OCI-LY7 (cell line): ENCODE measurements around the gene SFTPD. TPM values are rescaled to one million over a fixed set of nuclear protein-coding genes. Genes with fewer than 3 reads are reported as not detected.
"Not testable (repeated sequence)": the region's sequence is repeated elsewhere in the genome, so short reads cannot be mapped to it uniquely, and the experiment has no call there.

Experiments used
- BruUV-seq: library from RNA; stranded (reverse); fragments of 400-500 nt; replicated peaks from 2 replicates; lab custom pipeline; 2021; lab: Mats Ljungman, UMichigan
- CTCF ChIA-PET: fragments of 300-600 bp; sonication (Branson Sonifier 250); formaldehyde crosslinking; loops from one replicate; lab custom pipeline; 2022; ENCODE audit warnings: antibody characterized with exemption; ENCODE audit not compliant: unreplicated experiment; lab: Charles Lee
- POLR2A ChIA-PET: fragments of 300-600 bp; sonication (Branson Sonifier 250); formaldehyde crosslinking; loops from one replicate; lab custom pipeline; 2022; ENCODE audit warnings: antibody characterized with exemption; lab: Charles Lee
- DNase-seq: peaks from one replicate; pipeline ENCODE4 v3.0.0-alpha.2; 2015; ENCODE audit warnings: low spot score
- H2AFZ ChIP-seq: fragments of 200-600 bp; sonication (generic), shearing (Covaris generic); 2 replicates; pipeline ENCODE4 v1.6.1; 2014; ENCODE audit warnings: mild to moderate bottlenecking, antibody characterized with exemption, low read length, moderate library complexity
- H3K27ac ChIP-seq: fragments of 200-600 bp; sonication (generic); 2 replicates; pipeline ENCODE4 v1.5.1; 2014; ENCODE audit warnings: mixed run types, low read depth, mild to moderate bottlenecking, moderate library complexity, low read length, inconsistent platforms; ENCODE audit not compliant: poor library complexity, severe bottlenecking
- H3K36me3 ChIP-seq: fragments of 200-600 bp; sonication (generic); 2 replicates; pipeline ENCODE4 v1.6.1; 2014; ENCODE audit warnings: mild to moderate bottlenecking, antibody characterized with exemption, low read length, moderate library complexity, mixed read lengths; ENCODE audit not compliant: insufficient read depth
- H3K4me1 ChIP-seq: fragments of 200-600 bp; sonication (generic); 2 replicates; pipeline ENCODE4 v1.5.1; 2014; ENCODE audit warnings: mild to moderate bottlenecking, low read length; ENCODE audit not compliant: insufficient read depth, poor library complexity, severe bottlenecking
- H3K4me2 ChIP-seq: fragments of 200-600 bp; sonication (generic); 2 replicates; pipeline ENCODE4 v1.6.1; 2014; ENCODE audit warnings: mild to moderate bottlenecking, low read length
- H3K4me3 ChIP-seq: fragments of 200-600 bp; sonication (generic); 2 replicates; pipeline ENCODE4 v1.5.1; 2014; ENCODE audit warnings: mild to moderate bottlenecking, low read depth, low read length; ENCODE audit not compliant: poor library complexity, severe bottlenecking
- H3K79me2 ChIP-seq: fragments of 200-600 bp; sonication (generic); 2 replicates; pipeline ENCODE4 v1.6.1; 2016; ENCODE audit warnings: low read depth, mild to moderate bottlenecking, low read length, moderate library complexity, mixed read lengths; ENCODE audit not compliant: insufficient read depth
- H3K9me2 ChIP-seq: fragments of 200-600 bp; sonication (generic); 2 replicates; pipeline ENCODE4 v1.6.1; 2016; ENCODE audit warnings: mild to moderate bottlenecking, low read length, mixed read lengths; ENCODE audit not compliant: insufficient read depth
- H3K9me3 ChIP-seq: fragments of 200-600 bp; sonication (generic); 2 replicates; pipeline ENCODE4 v1.6.1; 2014; ENCODE audit warnings: mild to moderate bottlenecking, mixed run types, low read length, mixed read lengths
- H4K20me1 ChIP-seq: fragments of 200-600 bp; sonication (generic); 2 replicates; pipeline ENCODE4 v1.6.1; 2014; ENCODE audit warnings: mild to moderate bottlenecking, antibody characterized with exemption, low read length, moderate library complexity, mixed read lengths; ENCODE audit not compliant: insufficient read depth
- CTCF ChIP-seq: fragments of 200-600 bp; sonication (generic); conservative IDR thresholded peaks from 2 replicates; pipeline ENCODE4 v1.5.1; 2014; ENCODE audit warnings: mild to moderate bottlenecking, antibody characterized with exemption, low read length, moderate library complexity, mixed read lengths
- EZH2phosphoT487 ChIP-seq: fragments of 200-600 bp; sonication (generic); IDR thresholded peaks from 2 replicates; pipeline ENCODE4 v1.6.1; 2018; ENCODE audit warnings: low read depth, borderline replicate concordance, mild to moderate bottlenecking, mixed run types, antibody characterized with exemption, low read length, moderate library complexity, mixed read lengths
- intact Hi-C: fragments of 100-400 bp; cut with micrococcal nuclease; formaldehyde crosslinking; loops from one replicate; pipeline ENCODE4 v1.10.0; 2022; ENCODE audit not compliant: unreplicated experiment
- total RNA-seq, 2 experiments: library from RNA; depleted of rRNA in 1 of 2; stranded (reverse); fragments of >200 nt in 1 of 2; shearing (Covaris generic) in 1 of 2; gene quantifications; 2 replicates each; pipeline ENCODE4 v1.2.3, GENCODE V29; 2014 to 2022

The SFTPD gene
- total RNA-seq, 2 experiments from 2014 or later = not detected

- H3K9me2 ChIP-seq = no peaks in the 10 kb centered on the region
- H4K20me1 ChIP-seq = no peaks in the 10 kb centered on the region
- no peak for DNase-seq
- no TSS peak for BruUV-seq
- H3K4me1 ChIP-seq = no peaks in the 10 kb centered on the region
- no peak overlapping the region for H3K4me3 ChIP-seq
- H3K9me3 ChIP-seq = no peaks in the 10 kb centered on the region
- ChIA-PET POLR2A (no interaction called here), CTCF (no interaction called here)
- TF ChIP-seq CTCF (no peak), EZH2phosphoT487 (no peak)
- no peak overlapping the region for H3K4me2 ChIP-seq
- no peaks in the 10 kb centered on the region for H3K36me3 ChIP-seq
- H3K27ac ChIP-seq = no peak overlapping the region
- no peak overlapping the region for H2AFZ ChIP-seq
- intact Hi-C loops = no loop called here
- H3K79me2 ChIP-seq = no peaks in the 10 kb centered on the region
These were observed 44.1 kb downstream of the SFTPD start for GRCh38 chr10:79904671-79905321.

GRCh38 chr10:79901571-79901970, 47.3 kb downstream of the SFTPD start:
- DNase-seq, H3K4me1 ChIP-seq, H3K36me3 ChIP-seq, H2AFZ ChIP-seq, H4K20me1 ChIP-seq, BruUV-seq, POLR2A ChIA-PET, H3K9me2 ChIP-seq, H3K4me3 ChIP-seq, H3K4me2 ChIP-seq, CTCF ChIA-PET, H3K79me2 ChIP-seq, H3K27ac ChIP-seq, intact Hi-C loops, H3K9me3 ChIP-seq: not testable (repeated sequence)

GRCh38 chr10:79898597-79899325, 50.1 kb downstream of the SFTPD start:
- no peak overlapping the region for H3K4me2 ChIP-seq
- no peak for TF ChIP-seq CTCF
- no peak for TF ChIP-seq EZH2phosphoT487
- H4K20me1 ChIP-seq = no peaks in the 10 kb centered on the region
- H3K9me2 ChIP-seq = no peaks in the 10 kb centered on the region
- H3K4me3 ChIP-seq = no peak overlapping the region
- ChIA-PET POLR2A (no interaction called here), CTCF (no interaction called here)
- H3K9me3 ChIP-seq = no peaks in the 10 kb centered on the region
- intact Hi-C loops = no loop called here
- BruUV-seq = no TSS peak
- no peak for DNase-seq
- H3K36me3 ChIP-seq = no peaks in the 10 kb centered on the region
- H3K27ac ChIP-seq = no peak overlapping the region
- no peaks in the 10 kb centered on the region for H3K4me1 ChIP-seq
- H3K79me2 ChIP-seq = no peaks in the 10 kb centered on the region
- H2AFZ ChIP-seq = no peak overlapping the region

- DNase-seq, H3K36me3 ChIP-seq, H4K20me1 ChIP-seq, H3K4me2 ChIP-seq, BruUV-seq, H3K9me2 ChIP-seq, H3K27ac ChIP-seq, H3K9me3 ChIP-seq, H3K79me2 ChIP-seq, H3K4me3 ChIP-seq, H2AFZ ChIP-seq, CTCF ChIA-PET, H3K4me1 ChIP-seq, POLR2A ChIA-PET, intact Hi-C loops: not testable (repeated sequence)
These were observed 56.0 kb downstream of the SFTPD start for GRCh38 chr10:79892896-79893295.
